HG03025 (cell line): Measurements from ENCODE around the gene WHRN.

Experiments
- ATAC-seq: cut with Tn5 transposase; IDR thresholded peaks from one replicate; pipeline ENCODE4 v1.9.1; 2021; ENCODE audit warnings: mild to moderate bottlenecking, moderate library complexity; ENCODE audit not compliant: unreplicated experiment, low FRiP score

Gene WHRN

GRCh38 chr9:114505187-114506081, at the start of gene WHRN:
Gene WHRN (minus strand): TSS chr9:114505473. CDS start chr9:114504801, 672 bp downstream.
- ATAC-seq: peak; percentile 48

GRCh38 chr9:114553202-114553601, 47.9 kb upstream of the WHRN start:
- no peak for ATAC-seq

- ATAC-seq: no peak
Observed at GRCh38 chr9:114552706-114553105, 47.4 kb upstream of the WHRN start.

- no peak for ATAC-seq
Observed at GRCh38 chr9:114551750-114552685, 46.7 kb upstream of the WHRN start.

- no peak for ATAC-seq
Observed at GRCh38 chr9:114549697-114550330, 44.5 kb upstream of the WHRN start.

- no peak for ATAC-seq
Observed at GRCh38 chr9:114546851-114547250, 41.6 kb upstream of the WHRN start.

GRCh38 chr9:114545055-114545454, 39.8 kb upstream of the WHRN start:
- no peak for ATAC-seq

GRCh38 chr9:114539701-114540380, 34.6 kb upstream of the WHRN start:
- ATAC-seq: no peak

- no peak for ATAC-seq
Observed at GRCh38 chr9:114538241-114538640, 33.0 kb upstream of the WHRN start.

GRCh38 chr9:114532561-114533237, 27.4 kb upstream of the WHRN start:
- ATAC-seq: no peak

- no peak for ATAC-seq
Observed at GRCh38 chr9:114529285-114529684, 24.0 kb upstream of the WHRN start.

GRCh38 chr9:114526807-114527206, 21.5 kb upstream of the WHRN start:
- ATAC-seq: no peak

GRCh38 chr9:114525513-114525912, 20.2 kb upstream of the WHRN start:
- no peak for ATAC-seq

- ATAC-seq: no peak
Observed at GRCh38 chr9:114524247-114524681, 19.0 kb upstream of the WHRN start.

- ATAC-seq: no peak
Observed at GRCh38 chr9:114522847-114523246, 17.6 kb upstream of the WHRN start.

GRCh38 chr9:114522286-114522685, 17.0 kb upstream of the WHRN start:
- ATAC-seq: no peak

GRCh38 chr9:114521846-114522245, 16.6 kb upstream of the WHRN start:
- no peak for ATAC-seq

GRCh38 chr9:114518599-114519022, 13.3 kb upstream of the WHRN start:
- ATAC-seq: peak; percentile 63

- ATAC-seq: no peak
Observed at GRCh38 chr9:114518120-114518519, 12.8 kb upstream of the WHRN start.

- no peak for ATAC-seq
Observed at GRCh38 chr9:114516913-114517312, 11.6 kb upstream of the WHRN start.
